Psoas muscle (tissue), 8 donors: ENCODE data around the gene EIF2B5. TPM values are rescaled to one million over a fixed set of nuclear protein-coding genes. Genes with fewer than 3 reads are reported as not detected.
"Not testable (repeated sequence)": the region's sequence is repeated elsewhere in the genome, so short reads cannot be mapped to it uniquely, and the experiment has no call there.

Experiments used
- ATAC-seq, 4 donors: fragments of 200-7000 bp; cut with Tn5 transposase; one replicate each; pipeline ENCODE4 v1.9.1; 2020; ENCODE audit warnings: moderate library complexity in 3 of 4, mild to moderate bottlenecking in 2 of 4
- DNase-seq, 2 donors: peaks; one replicate each; pipeline ENCODE4 v3.0.0-alpha.2; 2020
- H3K27ac ChIP-seq: fragments of 200-600 bp; one replicate; pipeline ENCODE4 v1.8.0; 2022
- H3K27me3 ChIP-seq, 3 donors: fragments of 200-600 bp in 1 of 3; one replicate each; pipeline versions ENCODE4 v1.6.1 to v1.8.0; 2013 to 2022; ENCODE audit warnings: low read length in 2 of 3, mild to moderate bottlenecking in 2 of 3, moderate library complexity in 1 of 3; ENCODE audit not compliant: insufficient read depth in 3 of 3
- H3K36me3 ChIP-seq, 2 donors: fragments of 200-600 bp in 1 of 2; one replicate each; pipeline versions ENCODE4 v1.6.1 to v1.8.0; 2013 to 2022; ENCODE audit warnings: low read depth in 1 of 2, mild to moderate bottlenecking in 1 of 2, moderate library complexity in 1 of 2; ENCODE audit not compliant: insufficient read depth in 1 of 2
- H3K4me1 ChIP-seq: fragments of 200-600 bp; one replicate; pipeline ENCODE4 v1.8.0; 2022
- H3K4me3 ChIP-seq: fragments of 200-600 bp; one replicate; pipeline ENCODE4 v1.8.0; 2022; ENCODE audit warnings: mild to moderate bottlenecking
- H3K9me3 ChIP-seq: fragments of 200-600 bp; one replicate; pipeline ENCODE4 v1.8.0; 2022
- WGBS, 3 donors: extraction: QIAGEN DNeasy Blood & Tissue Kit; methylation state at CpG; one replicate each; pipeline versions ENCODE4 v1.1.6 to v1.1.7; 2013; 5-methylcytosine and 5-hydroxymethylcytosine counted together
- intact Hi-C, 2 donors: fragments of 100-400 bp; cut with DNase I; formaldehyde crosslinking; loops; one replicate each; pipeline versions ENCODE4 v1.11.0 to v1.14.2; 2022
- polyA plus RNA-seq, 3 donors: library from polyadenylated mRNA; stranded (reverse); fragments of 200-250 nt; gene quantifications; one replicate each; pipeline ENCODE4 v1.2.3, GENCODE V29; 2013
- total RNA-seq, 4 donors: library from RNA; stranded (reverse); fragmentation: NEBNext Ultra II Directional in 2 of 4; extraction: Animal tissue kit (Norgen Biotek cat#: 25700) in 2 of 4; gene quantifications; one replicate each; pipeline versions ENCODE4 v1.2.1 to v1.2.4, GENCODE V29; 2021 to 2023
- TF ChIP-seq, protein P1 (sequence below): fragments of 200-600 bp; IDR thresholded peaks from one replicate; pipeline ENCODE4 v1.8.0; 2022; ENCODE audit warnings: antibody characterized with exemption
- donor health status: healthy with polysubstance abuse.
- donor health status: DM: no; HTN: no; CAD: no; lungs with moderate emphysema.
- donor health status: Bipolar disorder and iron deficiency.
- donor health status: healthy.
- donor health status: DM: yes; HTN: yes; CAD: no.
- donor health status: DM: no; HTN: no; CAD: no.
- donor health status: DM: no; HTN: no; CAD: no.
- donor health status: DM: yes; HTN: yes; CAD: no.

EIF2B5 gene
- total and polyA plus RNA-seq, 7 donors, result 44.0 to 101 (median 55.1) TPM

DNA sequence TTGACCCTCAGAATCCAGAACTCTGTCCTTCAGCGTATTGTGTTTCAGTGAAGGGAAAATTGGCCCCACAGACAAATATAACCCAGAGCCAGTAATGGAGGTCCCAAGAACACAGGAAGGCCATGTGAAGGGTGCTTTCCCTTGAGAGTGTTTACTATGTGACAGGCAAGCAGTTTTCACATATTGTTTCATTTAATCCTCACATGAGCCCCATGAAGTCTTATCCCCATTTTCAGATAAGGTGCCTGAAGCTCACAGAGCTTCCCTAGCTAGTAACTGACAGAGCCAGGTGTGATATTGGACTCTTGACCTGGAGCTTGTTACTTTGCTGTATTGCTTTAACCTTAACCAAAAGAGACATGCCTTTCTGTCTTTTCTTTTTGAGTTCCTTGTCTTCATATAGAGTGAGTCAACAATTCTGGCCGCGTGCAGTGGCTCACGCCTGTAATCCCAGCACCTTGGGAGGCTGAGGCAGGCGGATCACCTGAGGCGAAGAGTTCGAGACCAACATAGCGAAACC lies 10.7 kb downstream of the EIF2B5 start:
- Histone ChIP-seq H3K9me3 (no peaks in the 10 kb centered on the region), H3K4me3 (no peak overlapping the region), H3K36me3 (peaks cover 28 to 62% of the 10 kb centered on the region in 2 donors), H3K4me1 (peaks cover 20% of the 10 kb centered on the region), H3K27ac (peak overlapping the region; percentile 68), H3K27me3 (no peaks in the 10 kb centered on the region)
- peak in 1 of 4 donors; percentile 7 for ATAC-seq
- WGBS, 3 donors, result 68 to 81% (median 79%) methylated on average over 8 of the region's 8 CpGs
- TF ChIP-seq, protein P1, sequence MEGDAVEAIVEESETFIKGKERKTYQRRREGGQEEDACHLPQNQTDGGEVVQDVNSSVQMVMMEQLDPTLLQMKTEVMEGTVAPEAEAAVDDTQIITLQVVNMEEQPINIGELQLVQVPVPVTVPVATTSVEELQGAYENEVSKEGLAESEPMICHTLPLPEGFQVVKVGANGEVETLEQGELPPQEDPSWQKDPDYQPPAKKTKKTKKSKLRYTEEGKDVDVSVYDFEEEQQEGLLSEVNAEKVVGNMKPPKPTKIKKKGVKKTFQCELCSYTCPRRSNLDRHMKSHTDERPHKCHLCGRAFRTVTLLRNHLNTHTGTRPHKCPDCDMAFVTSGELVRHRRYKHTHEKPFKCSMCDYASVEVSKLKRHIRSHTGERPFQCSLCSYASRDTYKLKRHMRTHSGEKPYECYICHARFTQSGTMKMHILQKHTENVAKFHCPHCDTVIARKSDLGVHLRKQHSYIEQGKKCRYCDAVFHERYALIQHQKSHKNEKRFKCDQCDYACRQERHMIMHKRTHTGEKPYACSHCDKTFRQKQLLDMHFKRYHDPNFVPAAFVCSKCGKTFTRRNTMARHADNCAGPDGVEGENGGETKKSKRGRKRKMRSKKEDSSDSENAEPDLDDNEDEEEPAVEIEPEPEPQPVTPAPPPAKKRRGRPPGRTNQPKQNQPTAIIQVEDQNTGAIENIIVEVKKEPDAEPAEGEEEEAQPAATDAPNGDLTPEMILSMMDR, result no peak
- no peak for DNase-seq
- intact Hi-C loops, result loop anchor here in 1 of 2 donors (5.0 to 10.0 kb wide), 2 partner anchors 96 to 251 kb away; no protein-coding TSS in a partner anchor

DNA sequence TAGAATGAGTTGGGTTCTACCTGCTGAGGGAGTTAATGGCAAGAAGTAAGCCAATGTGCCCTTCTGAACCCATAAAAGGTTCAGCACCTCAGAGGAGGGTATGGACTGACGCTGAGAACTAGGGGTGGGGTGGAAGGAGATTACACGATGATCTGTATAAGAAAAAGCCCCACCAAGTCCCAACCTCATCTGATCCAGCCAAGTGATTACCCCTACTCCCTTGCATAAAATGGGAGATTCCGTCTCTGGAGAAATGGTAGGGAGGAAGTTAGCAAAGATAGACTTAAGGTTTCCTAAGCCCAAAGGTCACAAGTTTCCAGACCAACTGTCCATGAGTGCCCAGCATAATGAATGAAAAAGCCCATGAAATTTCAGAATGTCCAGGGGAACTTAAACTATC lies 12.9 kb downstream of the EIF2B5 start:
- 79 to 88% (median 83%) methylated on average over 3 of the region's 3 CpGs for WGBS, 3 donors
- Histone ChIP-seq H3K4me3 (no peak overlapping the region), H3K36me3 (peaks cover 11 to 39% of the 10 kb centered on the region in 2 donors), H3K9me3 (no peaks in the 10 kb centered on the region), H3K27ac (no peak overlapping the region), H3K4me1 (peaks cover 20% of the 10 kb centered on the region), H3K27me3 (no peaks in the 10 kb centered on the region)
- TF ChIP-seq, protein P1, result no peak
- intact Hi-C loops, result loop anchor here in 1 of 2 donors (5.0 to 10.0 kb wide), 2 partner anchors 94 to 253 kb away; no protein-coding TSS in a partner anchor
- DNase-seq, result no peak
- ATAC-seq, result no peak

DNA sequence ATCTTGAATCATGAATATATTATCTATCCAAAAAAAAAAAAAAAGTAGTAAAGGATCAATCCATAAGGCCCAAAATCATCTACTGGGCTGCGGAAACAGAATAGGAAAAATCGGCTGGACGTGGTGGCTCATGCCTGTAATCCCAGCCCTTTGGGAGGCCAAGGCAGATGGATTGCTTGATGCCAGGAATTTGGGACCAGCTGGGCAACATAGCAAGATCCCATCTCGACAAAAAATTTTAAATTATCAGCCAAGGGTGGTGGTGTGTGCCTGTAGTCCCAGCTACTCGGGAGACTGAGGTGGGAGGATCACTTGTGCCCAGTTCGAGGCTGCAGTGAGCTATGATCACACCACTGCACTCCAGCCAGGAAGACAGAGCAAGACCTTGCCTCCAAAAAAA lies 14.0 kb downstream of the EIF2B5 start:
- intact Hi-C loops, result loop anchor here in 1 of 2 donors (5.0 to 10.0 kb wide), 2 partner anchors 93 to 254 kb away; no protein-coding TSS in a partner anchor
- DNase-seq, result no peak
- Histone ChIP-seq H3K36me3 (peaks cover under 1 to 29% of the 10 kb centered on the region in 2 donors), H3K9me3 (no peaks in the 10 kb centered on the region), H3K4me3 (no peak overlapping the region), H3K4me1 (peaks cover 26% of the 10 kb centered on the region), H3K27ac (no peak overlapping the region), H3K27me3 (no peaks in the 10 kb centered on the region)
- TF ChIP-seq, protein P1, result no peak
- 76 to 86% (median 84%) methylated on average over 6 of the region's 6 CpGs for WGBS, 3 donors
- no peak for ATAC-seq

DNA sequence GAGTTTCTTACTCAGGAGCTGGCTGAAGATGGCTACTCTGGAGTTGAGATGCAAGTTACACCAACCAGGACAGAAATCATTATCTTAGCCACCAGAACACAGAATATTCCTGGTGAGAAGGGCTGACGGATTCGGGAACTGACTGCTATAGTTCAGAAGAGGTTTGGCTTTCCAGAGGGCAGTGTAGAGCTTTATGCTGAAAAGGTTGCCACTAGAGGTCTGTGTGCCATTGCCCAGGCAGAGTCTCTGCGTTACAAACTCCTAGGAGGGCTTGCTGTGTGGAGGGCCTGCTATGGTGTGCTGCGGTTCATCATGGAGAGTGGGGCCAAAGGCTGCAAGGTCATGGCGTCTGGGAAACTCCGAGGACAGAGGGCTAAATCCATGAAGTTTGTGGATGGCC lies 14.6 kb downstream of the EIF2B5 start:
- H3K27ac ChIP-seq, ATAC-seq, H3K9me3 ChIP-seq, H3K27me3 ChIP-seq, DNase-seq, H3K4me3 ChIP-seq: not testable (repeated sequence)
- Histone ChIP-seq H3K36me3 (peaks cover 0 to 23% of the 10 kb centered on the region in 2 donors), H3K4me1 (peaks cover 23% of the 10 kb centered on the region)
- intact Hi-C loops, result loop anchor here (5.0 to 10.0 kb wide), 3 partner anchors 93 to 255 kb away; partner anchors contain the start of genes ALG3 (in 1 of the 2) and EEF1AKMT4 (in 1 of the 2)
- WGBS, 3 donors, result 70 to 74% (median 72%) methylated on average over 6 of the region's 6 CpGs

DNA sequence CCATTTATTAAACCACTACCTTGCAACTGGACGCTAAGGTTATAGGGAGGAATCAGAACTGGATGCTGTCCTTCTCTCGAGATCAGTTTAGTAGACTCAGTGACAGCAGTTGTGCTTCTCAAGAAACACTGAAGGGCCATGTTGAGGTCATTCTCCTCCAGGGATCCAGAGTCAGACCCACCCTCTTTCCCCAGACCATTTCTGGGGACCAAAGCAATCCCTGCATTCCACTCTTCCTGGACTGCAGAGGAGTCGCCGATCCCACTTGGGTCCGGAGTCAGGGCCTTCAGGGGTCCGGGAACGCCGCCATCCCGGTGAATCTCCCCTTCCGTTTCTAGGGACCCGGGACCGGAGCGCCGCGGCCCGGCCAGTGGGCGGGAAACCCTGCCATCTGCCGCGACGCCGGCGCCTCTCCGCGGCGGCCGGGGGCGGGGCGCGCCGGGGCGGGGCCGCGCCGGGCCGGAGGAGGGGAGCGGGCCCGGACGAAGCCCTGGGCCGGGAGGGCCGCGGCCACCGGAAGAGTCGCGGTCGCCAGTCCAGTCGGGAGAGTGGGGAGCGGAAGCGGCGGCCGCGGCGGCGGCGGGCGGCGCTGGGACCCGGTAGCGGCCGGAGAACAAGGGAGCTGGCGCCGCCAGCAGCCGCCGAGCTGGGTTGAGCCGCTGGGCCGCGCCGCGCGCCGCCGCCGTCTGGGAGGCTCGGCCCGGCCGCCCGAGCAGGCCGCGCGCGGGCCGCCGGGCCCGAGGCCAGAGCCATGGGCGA lies 19.9 kb downstream of the EIF2B5 start, which contains the start of gene DVL3:
Gene DVL3, plus strand, starts transcription at position 493 of the 759 bp plus-strand sequence. Its CDS starts 259 bp downstream, at position 752.
- intact Hi-C loops, result loop anchor here (2.0 to 10.0 kb wide), 3 partner anchors 20 to 92 kb away; partner anchors contain the start of genes ALG3 (in 2 of the 2), EEF1AKMT4 (in 2 of the 2) and EIF2B5 (in 1 of the 2)
- ATAC-seq, result peak; percentile 84 to 91 (median 88)
- peak; percentile 80 to 90 for DNase-seq
- 0 to 1% (median 1%) methylated on average over 40 to 84 of the region's 84 CpGs for WGBS, 3 donors
- Histone ChIP-seq H3K27me3 (no peaks in the 10 kb centered on the region), H3K36me3 (no peaks in the 10 kb centered on the region), H3K4me1 (peaks cover 38% of the 10 kb centered on the region), H3K4me3 (peak within 1 kb of the TSS; percentile 84), H3K27ac (peak within 1 kb of the TSS; percentile 88), H3K9me3 (no peaks in the 10 kb centered on the region)
- TF ChIP-seq, protein P1, result no peak
